ENCODE measurements around the gene NCAM2. TPM values are rescaled to one million over a fixed set of nuclear protein-coding genes. Genes with fewer than 3 reads are reported as not detected.

The NCAM2 gene
- total RNA-seq, 4 donors from 2014 or later: 4.2 to 7.5 (median 4.9) TPM

DNA sequence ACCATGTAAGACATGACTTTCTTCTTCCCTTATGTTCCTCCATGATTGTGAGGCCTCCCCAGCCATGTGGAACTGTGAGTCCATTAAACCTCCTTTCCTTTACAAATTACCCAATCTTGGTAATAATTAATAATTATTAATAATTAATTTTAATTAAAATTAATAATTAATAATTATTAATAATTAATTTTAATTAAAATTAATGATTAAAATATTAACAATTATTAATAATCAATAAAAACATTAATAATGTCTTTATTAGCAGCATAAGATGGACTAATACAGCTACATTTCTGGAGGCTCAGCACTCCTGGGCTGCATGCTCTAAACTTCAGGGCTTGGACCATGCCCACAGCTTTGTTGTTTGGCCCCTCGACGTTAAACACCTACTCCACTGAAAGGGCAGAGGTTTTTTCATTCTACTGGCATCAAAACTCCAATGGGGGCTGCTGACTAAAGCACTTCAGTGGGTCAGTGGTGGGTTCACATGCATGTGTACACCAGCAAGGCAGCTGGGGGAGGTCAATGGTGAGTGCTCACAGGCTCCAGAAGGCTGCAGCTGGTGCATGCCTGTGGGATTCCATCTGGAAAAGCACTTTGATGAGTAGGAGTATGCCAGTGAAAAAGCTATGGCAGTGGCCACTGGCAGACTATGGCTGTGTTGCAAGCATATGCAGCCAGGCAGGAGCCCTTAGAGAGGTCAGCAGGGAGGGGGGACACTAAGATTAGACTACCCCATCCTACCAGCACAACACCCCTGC, 561.3 kb downstream of the NCAM2 start:
- WGBS: 97% methylated on average over 2 of the region's 2 CpGs
- no peak overlapping the region for H3K27ac ChIP-seq (replicated peaks in 1 of 4)
- no peaks in the 10 kb centered on the region for H3K4me1 ChIP-seq
- no peaks in the 10 kb centered on the region for H3K36me3 ChIP-seq
- no peak overlapping the region for H3K4me3 ChIP-seq
- H3K27me3 ChIP-seq: no peaks in the 10 kb centered on the region
- H3K9me3 ChIP-seq: peaks cover 0 to 14% (median 3%) of the 10 kb centered on the region in 4 donors
- TF ChIP-seq, protein P1, sequence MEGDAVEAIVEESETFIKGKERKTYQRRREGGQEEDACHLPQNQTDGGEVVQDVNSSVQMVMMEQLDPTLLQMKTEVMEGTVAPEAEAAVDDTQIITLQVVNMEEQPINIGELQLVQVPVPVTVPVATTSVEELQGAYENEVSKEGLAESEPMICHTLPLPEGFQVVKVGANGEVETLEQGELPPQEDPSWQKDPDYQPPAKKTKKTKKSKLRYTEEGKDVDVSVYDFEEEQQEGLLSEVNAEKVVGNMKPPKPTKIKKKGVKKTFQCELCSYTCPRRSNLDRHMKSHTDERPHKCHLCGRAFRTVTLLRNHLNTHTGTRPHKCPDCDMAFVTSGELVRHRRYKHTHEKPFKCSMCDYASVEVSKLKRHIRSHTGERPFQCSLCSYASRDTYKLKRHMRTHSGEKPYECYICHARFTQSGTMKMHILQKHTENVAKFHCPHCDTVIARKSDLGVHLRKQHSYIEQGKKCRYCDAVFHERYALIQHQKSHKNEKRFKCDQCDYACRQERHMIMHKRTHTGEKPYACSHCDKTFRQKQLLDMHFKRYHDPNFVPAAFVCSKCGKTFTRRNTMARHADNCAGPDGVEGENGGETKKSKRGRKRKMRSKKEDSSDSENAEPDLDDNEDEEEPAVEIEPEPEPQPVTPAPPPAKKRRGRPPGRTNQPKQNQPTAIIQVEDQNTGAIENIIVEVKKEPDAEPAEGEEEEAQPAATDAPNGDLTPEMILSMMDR (IDR thresholded peaks at IDR 0.05): no peak
- TF ChIP-seq POLR2AphosphoS5 (IDR thresholded peaks at IDR 0.05): no peak
- TF ChIP-seq EP300 (IDR thresholded peaks at IDR 0.05): no peak
- TF ChIP-seq POLR2A (IDR thresholded peaks at IDR 0.05; ENCODE audit: low read depth): no peak
- no peak for DNase-seq (ENCODE audit: extremely low spot score)
- intact Hi-C loops (cut with DNase I): no loop called here

All from esophagus muscularis mucosa (tissue), 4 donors.